Testis (tissue), 2 donors: Measurements from ENCODE around the gene TCF12.
"Not testable (repeated sequence)": the region's sequence is repeated elsewhere in the genome, so short reads cannot be mapped to it uniquely, and the experiment has no call there.

Experiments
- CTCF ChIP-seq, 3 experiments: fragments of 450-650 bp in 2 of 3; fragments of 200-600 bp in 1 of 3; sonication (generic) in 1 of 3; IDR thresholded peaks; one replicate each; pipeline ENCODE4 v1.5.1; 2016 to 2019; ENCODE audit warnings: antibody characterized with exemption in 3 of 3, mild to moderate bottlenecking in 2 of 3, moderate library complexity in 1 of 3
- POLR2A ChIP-seq: fragments of 450-650 bp; IDR thresholded peaks from one replicate; pipeline ENCODE4 v1.6.1; 2017; ENCODE audit warnings: antibody characterized with exemption, mild to moderate bottlenecking, moderate library complexity

- TF ChIP-seq POLR2A; CTCF (IDR thresholded peaks at IDR 0.05): not testable (repeated sequence)
These were observed 36.6 kb downstream of the TCF12 start for GRCh38 chr15:56955011-56955410.
